ENCODE measurements around the gene MYADML2. TPM values are rescaled to one million over a fixed set of nuclear protein-coding genes. Genes with fewer than 3 reads are reported as not detected.

The MYADML2 gene
- total and polyA plus RNA-seq, 10 of the 15 experiments (the other 5 are each of a cell fraction or from before 2014, with no cell fraction given) = not detected

- BruUV-seq (replicated peaks) = no TSS peak
- in situ Hi-C loops (cut with MboI) = no loop called here
- FAIRE-seq = no peak
- ATAC-seq = peak; percentile 32
- Histone ChIP-seq H3K4me1 (ENCODE audit: control insufficient read depth, insufficient read depth, low read length) (no peaks in the 10 kb centered on the region), H3K4me2 (ENCODE audit: control insufficient read depth, insufficient read depth) (peak overlapping the region; percentile 25; the same call in 1 of the 2 replicates), H3K36me3 (ENCODE audit: control insufficient read depth in 2 of 2, insufficient read depth in 2 of 2, low read length in 1 of 2) (peaks cover 4 to 9% of the 10 kb centered on the region in 2 experiments; a peak in 3 of 4 replicates), H2AFZ (ENCODE audit: control insufficient read depth, low read depth, low read length) (no peak overlapping the region), H3K9me3 (replicated peaks; ENCODE audit: control insufficient read depth, insufficient read depth, low read length) (no peaks in the 10 kb centered on the region), H3K27ac (ENCODE audit: control insufficient read depth, insufficient read depth) (no peak overlapping the region), H3K4me3 (no peak overlapping the region), H3K79me2 (ENCODE audit: control insufficient read depth, insufficient read depth, low read length) (no peaks in the 10 kb centered on the region), H4K20me1 (ENCODE audit: control insufficient read depth, insufficient read depth) (no peaks in the 10 kb centered on the region), H3K27me3 (replicated peaks in 1 of 2; ENCODE audit: control insufficient read depth in 2 of 2, insufficient read depth in 2 of 2, low read length in 1 of 2) (no peaks in the 10 kb centered on the region; a peak in 1 of 4 replicates), H3K9ac (ENCODE audit: control insufficient read depth, insufficient read depth, low read length) (no peak overlapping the region)
- SMC1A ChIA-PET (ENCODE audit: uncharacterized antibody, unreplicated experiment) = no interaction called here
- DNase-seq (ENCODE audit: low read depth, low spot score) = no peak
- CTCF ChIA-PET = no interaction called here
- RAD21 ChIA-PET (ENCODE audit: unreplicated experiment) = no interaction called here
- TF ChIP-seq RCOR1 (conservative IDR thresholded peaks at IDR 0.05; ENCODE audit: low read depth, low read length) = no peak
- TF ChIP-seq POLR2A (IDR thresholded peaks at IDR 0.05; ENCODE audit: low read depth, low read length) = peak; percentile 22; the same call in 1 of the 2 replicates
- no peak for TF ChIP-seq BHLHE40 (IDR thresholded peaks at IDR 0.05; ENCODE audit: borderline replicate concordance in 1 of 2, low read depth in 2 of 2, low read length in 1 of 2)
- intact Hi-C loops (cut with micrococcal nuclease; ENCODE audit: unreplicated experiment) = no loop called here
- POLR2A ChIA-PET = no interaction called here
- WGBS (ENCODE audit: insufficient coverage, insufficient replicate concordance, low lambda C conversion rate, missing lambda C conversion rate) = 49% methylated on average over 43 of the region's 47 CpGs
These were observed 44.2 kb downstream of the MYADML2 start for GRCh38 chr17:81902653-81903414.

GRCh38 chr17:81902023-81902652 lies 44.9 kb downstream of the MYADML2 start, which contains the start of gene NPB:
Gene NPB (plus strand): TSS chr17:81902238. CDS start chr17:81902278, 40 bp downstream.
- peak; percentile 47 for ATAC-seq
- 3% methylated on average over 40 of the region's 79 CpGs for WGBS (ENCODE audit: insufficient coverage, insufficient replicate concordance, low lambda C conversion rate, missing lambda C conversion rate)
- 0 out of 2 replicates have a peak, but pooled peaks have one; percentile 34 for TF ChIP-seq DPF2 (IDR thresholded peaks at IDR 0.05)
- no peak for TF ChIP-seq RFX5 (IDR thresholded peaks at IDR 0.05; ENCODE audit: low read depth, low read length)
- ChIA-PET POLR2A (no interaction called here), CTCF (no interaction called here), RAD21 (ENCODE audit: unreplicated experiment) (no interaction called here), SMC1A (ENCODE audit: uncharacterized antibody, unreplicated experiment) (no interaction called here)
- Histone ChIP-seq H3K4me3 (no peak within 1 kb of the TSS), H3K27ac (ENCODE audit: control insufficient read depth, insufficient read depth) (no peak within 1 kb of the TSS), H3K79me2 (ENCODE audit: control insufficient read depth, insufficient read depth, low read length) (no peaks in the 10 kb centered on the region), H3K9ac (ENCODE audit: control insufficient read depth, insufficient read depth, low read length) (no peak within 1 kb of the TSS), H3K4me2 (ENCODE audit: control insufficient read depth, insufficient read depth) (peak within 1 kb of the TSS; percentile 25; the same call in 1 of the 2 replicates), H2AFZ (ENCODE audit: control insufficient read depth, low read depth, low read length) (no peak within 1 kb of the TSS), H3K36me3 (ENCODE audit: control insufficient read depth in 2 of 2, insufficient read depth in 2 of 2, low read length in 1 of 2) (peaks cover 1 to 11% of the 10 kb centered on the region in 2 experiments; a peak in 3 of 4 replicates), H3K4me1 (ENCODE audit: control insufficient read depth, insufficient read depth, low read length) (no peaks in the 10 kb centered on the region), H4K20me1 (ENCODE audit: control insufficient read depth, insufficient read depth) (no peaks in the 10 kb centered on the region), H3K9me3 (replicated peaks; ENCODE audit: control insufficient read depth, insufficient read depth, low read length) (no peaks in the 10 kb centered on the region), H3K27me3 (replicated peaks in 1 of 2; ENCODE audit: control insufficient read depth in 2 of 2, insufficient read depth in 2 of 2, low read length in 1 of 2) (no peaks in the 10 kb centered on the region; a peak in 1 of 4 replicates)
- in situ Hi-C loops (cut with MboI) = no loop called here
- BruUV-seq (replicated peaks) = no TSS peak
- intact Hi-C loops (cut with micrococcal nuclease; ENCODE audit: unreplicated experiment) = no loop called here
- no peak for DNase-seq (ENCODE audit: low read depth, low spot score)
- FAIRE-seq = no peak

Measured in GM12878 (cell line).